ENCODE data around the gene TRIM52. TPM values are rescaled to one million over a fixed set of nuclear protein-coding genes. Genes with fewer than 3 reads are reported as not detected.

TRIM52 gene
- total and polyA plus RNA-seq, 2 of the 13 experiments (the other 11 are each of a cell fraction or from before 2014, with no cell fraction given): 7.2 to 11.6 TPM

GRCh38 chr5:181260720-181261319 is at the start of gene TRIM52 (continued):
- TF ChIP-seq AHDC1 (CRISPR knock-in tag; IDR thresholded peaks at IDR 0.05; ENCODE audit: borderline replicate concordance) (peak; percentile 29; the same call in 1 of the 2 replicates), GPN1 (CRISPR knock-in tag; IDR thresholded peaks at IDR 0.05; ENCODE audit: borderline replicate concordance) (no peak), ZNF670 (CRISPR knock-in tag; IDR thresholded peaks at IDR 0.05; ENCODE audit: borderline replicate concordance) (peak; percentile 30; the same call in 1 of the 2 replicates), BHLHE40 (IDR thresholded peaks at IDR 0.05; ENCODE audit: low read length) (0 out of 2 replicates have a peak, but pooled peaks have one; percentile 33), ZNF124 (CRISPR knock-in tag; IDR thresholded peaks at IDR 0.05) (no peak), ZNF747 (CRISPR knock-in tag; IDR thresholded peaks at IDR 0.05; ENCODE audit: borderline replicate concordance) (0 out of 2 replicates have a peak, but pooled peaks have one; percentile 55), ZBTB38 (CRISPR knock-in tag; IDR thresholded peaks at IDR 0.05) (peak; percentile 86), ZNF460 (CRISPR knock-in tag; IDR thresholded peaks at IDR 0.05; ENCODE audit: borderline replicate concordance) (no peak; the same call in 1 of the 2 replicates), ZNF672 (CRISPR knock-in tag; IDR thresholded peaks at IDR 0.05) (no peak), ZNF740 (CRISPR knock-in tag; IDR thresholded peaks at IDR 0.05) (no peak), CENPT (CRISPR knock-in tag; IDR thresholded peaks at IDR 0.05; ENCODE audit: low read depth) (0 out of 2 replicates have a peak, but pooled peaks have one; percentile 24), ZNF12 (CRISPR knock-in tag; IDR thresholded peaks at IDR 0.05) (0 out of 2 replicates have a peak, but pooled peaks have one; percentile 24)
- TF ChIP-seq, protein P1, sequence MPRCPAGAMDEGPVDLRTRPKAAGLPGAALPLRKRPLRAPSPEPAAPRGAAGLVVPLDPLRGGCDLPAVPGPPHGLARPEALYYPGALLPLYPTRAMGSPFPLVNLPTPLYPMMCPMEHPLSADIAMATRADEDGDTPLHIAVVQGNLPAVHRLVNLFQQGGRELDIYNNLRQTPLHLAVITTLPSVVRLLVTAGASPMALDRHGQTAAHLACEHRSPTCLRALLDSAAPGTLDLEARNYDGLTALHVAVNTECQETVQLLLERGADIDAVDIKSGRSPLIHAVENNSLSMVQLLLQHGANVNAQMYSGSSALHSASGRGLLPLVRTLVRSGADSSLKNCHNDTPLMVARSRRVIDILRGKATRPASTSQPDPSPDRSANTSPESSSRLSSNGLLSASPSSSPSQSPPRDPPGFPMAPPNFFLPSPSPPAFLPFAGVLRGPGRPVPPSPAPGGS (CRISPR knock-in tag; IDR thresholded peaks at IDR 0.05): no peak
- TF ChIP-seq, protein P2, sequence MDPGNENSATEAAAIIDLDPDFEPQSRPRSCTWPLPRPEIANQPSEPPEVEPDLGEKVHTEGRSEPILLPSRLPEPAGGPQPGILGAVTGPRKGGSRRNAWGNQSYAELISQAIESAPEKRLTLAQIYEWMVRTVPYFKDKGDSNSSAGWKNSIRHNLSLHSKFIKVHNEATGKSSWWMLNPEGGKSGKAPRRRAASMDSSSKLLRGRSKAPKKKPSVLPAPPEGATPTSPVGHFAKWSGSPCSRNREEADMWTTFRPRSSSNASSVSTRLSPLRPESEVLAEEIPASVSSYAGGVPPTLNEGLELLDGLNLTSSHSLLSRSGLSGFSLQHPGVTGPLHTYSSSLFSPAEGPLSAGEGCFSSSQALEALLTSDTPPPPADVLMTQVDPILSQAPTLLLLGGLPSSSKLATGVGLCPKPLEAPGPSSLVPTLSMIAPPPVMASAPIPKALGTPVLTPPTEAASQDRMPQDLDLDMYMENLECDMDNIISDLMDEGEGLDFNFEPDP (CRISPR knock-in tag; conservative IDR thresholded peaks at IDR 0.05): no peak
- TF ChIP-seq, protein P3, sequence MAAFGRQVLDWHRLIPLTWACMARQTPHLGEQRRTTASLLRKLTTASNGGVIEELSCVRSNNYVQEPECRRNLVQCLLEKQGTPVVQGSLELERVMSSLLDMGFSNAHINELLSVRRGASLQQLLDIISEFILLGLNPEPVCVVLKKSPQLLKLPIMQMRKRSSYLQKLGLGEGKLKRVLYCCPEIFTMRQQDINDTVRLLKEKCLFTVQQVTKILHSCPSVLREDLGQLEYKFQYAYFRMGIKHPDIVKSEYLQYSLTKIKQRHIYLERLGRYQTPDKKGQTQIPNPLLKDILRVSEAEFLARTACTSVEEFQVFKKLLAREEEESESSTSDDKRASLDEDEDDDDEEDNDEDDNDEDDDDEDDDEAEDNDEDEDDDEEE (CRISPR knock-in tag; IDR thresholded peaks at IDR 0.05): no peak; the same call in 1 of the 2 replicates
- TF ChIP-seq, protein P4, sequence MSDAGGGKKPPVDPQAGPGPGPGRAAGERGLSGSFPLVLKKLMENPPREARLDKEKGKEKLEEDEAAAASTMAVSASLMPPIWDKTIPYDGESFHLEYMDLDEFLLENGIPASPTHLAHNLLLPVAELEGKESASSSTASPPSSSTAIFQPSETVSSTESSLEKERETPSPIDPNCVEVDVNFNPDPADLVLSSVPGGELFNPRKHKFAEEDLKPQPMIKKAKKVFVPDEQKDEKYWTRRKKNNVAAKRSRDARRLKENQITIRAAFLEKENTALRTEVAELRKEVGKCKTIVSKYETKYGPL (CRISPR knock-in tag; IDR thresholded peaks at IDR 0.05): no peak

Data from HepG2 (cell line).